Skeletal muscle tissue (tissue), 4 donors: ENCODE data around the gene NQO1. TPM values are rescaled to one million over a fixed set of nuclear protein-coding genes. Genes with fewer than 3 reads are reported as not detected.
"Not testable (repeated sequence)": the region's sequence is repeated elsewhere in the genome, so short reads cannot be mapped to it uniquely, and the experiment has no call there.

ENCODE experiments used
- H3K27ac ChIP-seq: one replicate; pipeline ENCODE4 v1.7.0; 2013; ENCODE audit warnings: mild to moderate bottlenecking, low read depth, low read length, inconsistent platforms
- H3K27me3 ChIP-seq, 3 donors: one replicate each; pipeline ENCODE4 v1.7.0; 2013; ENCODE audit warnings: low read length in 3 of 3; ENCODE audit not compliant: control insufficient read depth in 3 of 3, insufficient read depth in 3 of 3
- H3K36me3 ChIP-seq, 3 donors: one replicate each; pipeline ENCODE4 v1.7.0; 2013; ENCODE audit warnings: low read length in 3 of 3; ENCODE audit not compliant: control insufficient read depth in 3 of 3, insufficient read depth in 3 of 3
- H3K4me1 ChIP-seq, 3 donors: one replicate each; pipeline ENCODE4 v1.7.0; 2013; ENCODE audit warnings: low read length in 3 of 3, mild to moderate bottlenecking in 3 of 3; ENCODE audit not compliant: control insufficient read depth in 3 of 3, insufficient read depth in 3 of 3
- H3K4me3 ChIP-seq, 3 donors: one replicate each; pipeline ENCODE4 v1.7.0; 2013; ENCODE audit warnings: low read length in 3 of 3
- H3K9ac ChIP-seq, 3 donors: one replicate each; pipeline ENCODE4 v1.7.0; 2013; ENCODE audit warnings: low read length in 3 of 3, mild to moderate bottlenecking in 3 of 3, moderate library complexity in 2 of 3, low read depth in 1 of 3
- H3K9me3 ChIP-seq, 3 donors: one replicate each; pipeline ENCODE4 v1.7.0; 2013; ENCODE audit warnings: low read length in 3 of 3; ENCODE audit not compliant: control insufficient read depth in 3 of 3
- total RNA-seq: library from RNA; depleted of rRNA; stranded (reverse); fragments of >200 nt; gene quantifications from one replicate; pipeline ENCODE4 v1.2.3, GENCODE V29; 2014
- donor health status: Osteomylitis.

NQO1 gene
- total RNA-seq, 1 donor from 2014 or later = 5.7 TPM

DNA sequence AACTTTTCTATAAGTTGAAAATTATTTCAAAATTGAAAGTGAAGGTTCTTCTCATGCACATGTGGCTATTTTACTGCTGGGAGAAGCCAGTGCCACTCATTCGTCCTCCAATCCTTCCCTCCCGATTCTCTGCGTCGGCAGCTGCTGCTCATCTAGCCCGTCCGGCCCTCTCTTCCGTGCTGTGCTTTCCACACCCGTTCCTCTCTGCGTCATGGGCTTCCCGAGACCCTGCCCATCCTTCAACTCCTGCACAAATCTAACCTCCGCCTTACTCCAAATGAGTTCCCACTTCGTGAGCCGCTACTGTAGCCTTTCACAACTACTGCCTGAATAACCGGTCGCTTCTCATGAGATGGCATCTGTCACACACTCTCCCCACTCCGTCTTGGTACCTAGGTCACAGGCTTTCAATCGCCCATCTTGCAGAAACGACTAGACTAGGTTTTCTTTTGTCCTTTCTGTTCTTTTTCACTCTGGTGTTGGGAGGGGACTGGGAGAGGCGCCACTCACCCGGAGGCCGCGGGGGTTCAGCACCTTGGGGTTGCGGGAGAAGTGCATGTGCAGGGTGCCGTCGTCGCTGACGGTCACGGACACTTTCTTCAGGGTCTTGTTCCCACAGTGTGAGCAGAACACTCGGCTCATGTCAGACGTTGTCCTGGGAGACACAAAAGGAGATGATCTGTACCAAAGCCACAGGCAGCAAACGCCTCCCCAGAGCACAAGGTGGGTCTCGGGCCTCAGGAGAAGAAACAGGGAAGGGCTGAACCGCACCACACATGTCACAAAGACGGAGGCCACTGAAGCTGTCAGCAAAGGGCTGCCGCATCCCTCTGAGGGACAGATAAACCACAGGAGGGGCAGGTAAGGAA lies 18.2 kb upstream of the NQO1 start:
- peaks cover 0 to 3% (median 0%) of the 10 kb centered on the region in 3 donors for H3K4me1 ChIP-seq
- H3K36me3 ChIP-seq = peaks cover 61 to 73% (median 66%) of the 10 kb centered on the region in 3 donors

DNA sequence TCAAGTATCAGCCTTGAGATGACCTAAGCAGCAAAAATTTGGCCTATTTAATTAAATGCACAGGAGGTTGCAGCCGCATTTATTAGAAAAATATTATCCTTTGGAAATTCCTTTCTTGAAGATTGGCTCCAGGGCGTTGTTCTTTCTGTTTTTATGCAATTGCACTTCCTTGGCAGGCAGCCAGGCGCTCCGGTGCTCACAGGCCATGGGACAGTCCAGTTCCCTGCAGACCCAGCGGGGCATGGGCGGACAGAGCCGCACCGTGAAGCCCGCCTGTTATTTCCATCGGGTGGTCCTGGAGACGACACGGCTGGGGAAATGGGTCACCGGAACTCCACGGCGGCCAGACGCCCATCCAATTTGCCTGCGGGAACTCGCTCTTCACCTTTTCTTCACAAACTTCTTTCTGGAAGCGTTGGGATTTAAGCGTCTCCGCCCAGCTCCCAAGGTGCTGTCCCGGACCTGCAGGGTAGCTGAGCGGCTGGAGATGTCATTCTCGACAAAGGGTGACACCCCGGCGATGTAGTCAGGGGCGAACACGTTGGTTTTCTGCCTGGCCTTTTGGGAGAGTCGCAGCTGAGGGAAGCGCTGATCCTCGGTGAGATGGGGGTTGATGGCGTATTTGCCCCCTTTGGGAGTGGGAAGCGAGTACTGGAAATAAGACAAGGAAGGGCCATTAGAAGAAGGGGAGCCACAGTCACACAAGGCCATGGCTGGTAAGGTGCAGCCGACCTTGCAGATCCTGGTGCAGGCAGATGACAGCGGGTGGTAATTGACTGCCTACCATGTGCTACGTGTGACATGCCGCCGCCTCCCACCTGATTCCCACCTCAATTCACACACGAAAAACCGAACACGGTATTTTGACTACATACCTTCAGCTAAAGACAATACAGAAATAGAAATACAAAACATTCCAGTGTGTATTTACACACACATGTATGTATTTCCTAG lies 15.9 kb upstream of the NQO1 start:
- Histone ChIP-seq H3K9me3 (no peaks in the 10 kb centered on the region), H3K27ac (no peak overlapping the region), H3K27me3 (no peaks in the 10 kb centered on the region), H3K4me3 (no peak overlapping the region), H3K4me1 (peaks cover 0 to 5% (median 0%) of the 10 kb centered on the region in 3 donors), H3K9ac (no peak overlapping the region), H3K36me3 (peaks cover 45 to 51% (median 48%) of the 10 kb centered on the region in 3 donors)

More for the DNA sequence above, 18.2 kb upstream of the NQO1 start:
- Histone ChIP-seq H3K9me3 (no peaks in the 10 kb centered on the region), H3K27me3 (no peaks in the 10 kb centered on the region), H3K4me3 (no peak overlapping the region), H3K9ac (no peak overlapping the region), H3K27ac (no peak overlapping the region)

DNA sequence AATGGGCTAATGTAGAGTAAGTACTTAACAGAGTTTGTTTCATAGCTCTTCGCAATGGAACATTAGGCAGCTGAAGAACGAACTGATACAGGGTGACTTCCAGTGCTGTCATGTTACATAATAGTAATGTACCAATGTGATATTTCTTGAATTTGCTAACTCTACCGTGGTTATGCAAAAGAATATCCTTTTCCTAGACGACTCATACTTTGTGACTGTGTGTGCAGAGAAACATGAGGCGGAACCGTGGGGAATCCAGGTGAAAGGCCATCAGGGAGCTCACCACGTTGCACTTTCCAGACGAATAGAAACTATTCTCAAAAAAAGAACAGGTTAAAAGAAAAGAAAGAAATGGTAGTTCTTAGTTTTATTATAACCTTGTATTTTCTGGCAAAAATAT lies 15.2 kb upstream of the NQO1 start:
- Histone ChIP-seq H3K4me1 (peaks cover 0 to 5% (median 0%) of the 10 kb centered on the region in 3 donors), H3K27me3 (no peaks in the 10 kb centered on the region), H3K9ac (no peak overlapping the region), H3K4me3 (no peak overlapping the region), H3K9me3 (no peaks in the 10 kb centered on the region), H3K27ac (no peak overlapping the region), H3K36me3 (peaks cover 43 to 49% (median 48%) of the 10 kb centered on the region in 3 donors)

DNA sequence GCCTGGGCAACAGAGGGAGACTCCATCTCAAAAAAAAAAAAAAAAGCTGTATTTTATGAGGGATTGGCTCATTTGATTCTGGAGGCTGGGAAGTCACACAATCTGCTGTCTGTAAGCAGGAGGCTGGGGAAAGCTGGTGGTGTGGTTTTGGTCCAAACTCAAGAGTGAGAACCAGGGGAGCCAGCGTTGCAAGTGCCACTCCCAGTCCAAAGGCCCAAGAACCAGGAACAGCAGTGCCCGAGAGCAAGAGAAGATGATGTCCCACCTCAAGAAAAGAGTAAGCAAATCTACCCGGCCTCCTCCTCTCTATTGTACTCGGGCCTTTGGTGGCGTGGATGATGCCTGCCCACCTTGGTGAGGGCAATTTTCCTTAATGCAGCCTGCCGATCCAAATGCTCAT lies 5.7 kb upstream of the NQO1 start:
- Histone ChIP-seq H3K9ac (no peak overlapping the region), H3K27me3 (no peaks in the 10 kb centered on the region), H3K4me1 (peaks cover 1 to 4% (median 2%) of the 10 kb centered on the region in 3 donors), H3K27ac (no peak overlapping the region), H3K4me3 (no peak overlapping the region), H3K9me3 (no peaks in the 10 kb centered on the region), H3K36me3 (no peaks in the 10 kb centered on the region)

DNA sequence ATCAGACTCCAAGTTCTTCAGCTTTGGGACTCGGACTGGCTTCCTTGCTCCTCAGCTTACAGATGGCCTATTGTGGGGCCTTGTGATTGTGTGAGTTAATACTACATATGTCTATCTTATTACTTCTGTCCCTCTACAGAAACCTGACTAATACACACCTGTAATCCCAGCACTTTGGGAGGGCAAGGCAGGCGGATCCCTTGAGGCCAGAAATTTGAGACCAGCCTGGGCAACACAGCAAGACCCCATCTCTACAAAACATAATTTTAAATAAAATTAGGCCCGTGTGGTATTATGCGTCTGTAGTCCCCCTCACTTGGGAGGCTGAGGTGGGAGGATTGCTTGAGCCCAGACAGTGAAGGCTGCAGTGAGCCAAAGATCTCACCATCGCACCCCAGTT lies 4.9 kb upstream of the NQO1 start:
- not testable (repeated sequence) for H3K27me3 ChIP-seq, H3K9ac ChIP-seq, H3K36me3 ChIP-seq, H3K27ac ChIP-seq, H3K4me3 ChIP-seq, H3K9me3 ChIP-seq
- H3K4me1 ChIP-seq = peaks cover 7 to 10% (median 9%) of the 10 kb centered on the region in 3 donors

DNA sequence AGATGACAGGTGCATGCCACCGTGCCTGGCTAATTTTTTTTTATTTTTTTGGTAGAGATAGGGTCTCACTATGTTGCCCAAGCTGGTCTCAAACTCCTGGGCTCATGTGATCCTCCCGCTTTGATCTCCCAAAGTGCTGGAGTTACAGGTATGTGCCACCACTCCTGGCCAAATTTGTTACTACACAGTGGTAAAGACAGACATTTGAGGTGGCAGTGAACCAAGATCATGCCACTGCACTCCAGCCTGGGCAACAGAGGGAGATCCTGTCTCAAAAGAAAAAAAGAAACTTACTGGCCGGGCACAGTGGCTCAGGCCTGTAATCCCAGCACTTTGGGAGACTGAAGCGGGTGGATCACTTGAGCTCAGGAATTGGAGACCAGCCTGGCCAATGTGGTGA lies 2.7 kb upstream of the NQO1 start:
- not testable (repeated sequence) for H3K4me3 ChIP-seq, H3K27me3 ChIP-seq, H3K9me3 ChIP-seq, H3K36me3 ChIP-seq, H3K9ac ChIP-seq, H3K27ac ChIP-seq
- H3K4me1 ChIP-seq = peaks cover 17 to 25% (median 18%) of the 10 kb centered on the region in 3 donors

DNA sequence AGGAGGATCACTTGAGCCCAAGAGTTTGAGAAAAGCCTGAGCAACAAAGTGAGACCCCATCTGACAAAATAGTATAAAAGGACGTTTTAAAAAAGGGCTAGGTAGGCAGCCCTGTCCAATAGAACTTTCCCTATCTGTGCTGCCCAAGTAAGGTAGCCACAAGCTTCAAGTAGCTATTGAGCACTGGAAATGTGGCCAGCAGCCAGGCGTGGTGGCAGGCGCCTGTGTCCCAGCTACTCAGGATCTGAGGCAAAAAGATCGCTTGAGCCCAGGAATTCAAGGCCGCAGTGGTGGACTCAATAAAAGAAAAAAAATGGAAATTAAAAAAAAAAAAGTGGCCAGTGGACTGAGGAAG lies 1.5 kb upstream of the NQO1 start:
- H3K36me3 ChIP-seq = no peaks in the 10 kb centered on the region
- H3K4me3 ChIP-seq = no peak overlapping the region
- no peaks in the 10 kb centered on the region for H3K27me3 ChIP-seq
- no peak overlapping the region for H3K9ac ChIP-seq
- H3K27ac ChIP-seq = peak overlapping the region; percentile 66
- H3K4me1 ChIP-seq = peaks cover 17 to 25% (median 18%) of the 10 kb centered on the region in 3 donors
- no peaks in the 10 kb centered on the region for H3K9me3 ChIP-seq

DNA sequence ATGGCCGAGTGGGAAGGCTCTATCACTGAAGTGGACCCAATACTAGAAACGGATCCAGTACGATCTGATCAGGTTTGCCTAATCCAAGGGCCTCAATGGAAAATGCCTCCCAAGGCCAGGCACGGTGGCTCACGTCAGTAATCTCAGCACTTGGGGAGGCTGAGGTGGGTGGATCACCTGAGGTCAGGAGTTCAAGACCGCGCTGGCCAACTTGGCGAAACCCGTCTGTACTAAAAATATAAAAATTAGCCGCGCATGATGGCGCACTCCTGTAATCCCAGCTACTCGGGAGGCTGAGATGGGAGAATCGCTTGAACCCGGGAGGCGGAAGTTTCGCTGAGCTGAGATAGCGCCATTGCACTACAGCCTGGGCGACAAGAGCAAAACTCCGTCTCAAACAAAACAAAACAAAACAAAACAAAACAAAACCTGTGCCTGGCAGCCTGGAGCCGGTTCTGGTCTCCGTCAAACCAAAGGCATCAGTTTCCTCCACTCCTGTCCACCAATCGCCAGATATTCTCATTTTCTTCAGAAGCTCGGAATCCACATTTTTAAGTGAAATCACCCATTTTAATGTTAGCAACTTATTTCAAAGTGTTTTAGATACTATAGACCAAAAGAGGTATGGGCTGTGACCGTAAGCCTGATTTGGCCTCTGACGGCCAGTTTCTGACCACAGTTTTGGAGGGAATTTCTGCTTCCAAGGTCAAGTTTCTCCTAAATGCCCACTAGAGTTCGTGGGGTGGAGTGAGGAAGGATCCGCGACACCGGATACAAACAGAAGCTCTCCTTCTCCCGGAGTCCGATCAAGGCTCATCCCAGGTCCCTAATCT lies 664 bp downstream of the NQO1 start:
- H3K9me3 ChIP-seq = no peaks in the 10 kb centered on the region
- no peaks in the 10 kb centered on the region for H3K36me3 ChIP-seq
- H3K27me3 ChIP-seq = no peaks in the 10 kb centered on the region
- H3K27ac ChIP-seq = peak overlapping the region; percentile 66
- peak overlapping the region; percentile 61 to 78 (median 77) for H3K9ac ChIP-seq
- H3K4me1 ChIP-seq = peaks cover 17 to 25% (median 18%) of the 10 kb centered on the region in 3 donors
- H3K4me3 ChIP-seq = peak overlapping the region; percentile 78 to 90 (median 83)

DNA sequence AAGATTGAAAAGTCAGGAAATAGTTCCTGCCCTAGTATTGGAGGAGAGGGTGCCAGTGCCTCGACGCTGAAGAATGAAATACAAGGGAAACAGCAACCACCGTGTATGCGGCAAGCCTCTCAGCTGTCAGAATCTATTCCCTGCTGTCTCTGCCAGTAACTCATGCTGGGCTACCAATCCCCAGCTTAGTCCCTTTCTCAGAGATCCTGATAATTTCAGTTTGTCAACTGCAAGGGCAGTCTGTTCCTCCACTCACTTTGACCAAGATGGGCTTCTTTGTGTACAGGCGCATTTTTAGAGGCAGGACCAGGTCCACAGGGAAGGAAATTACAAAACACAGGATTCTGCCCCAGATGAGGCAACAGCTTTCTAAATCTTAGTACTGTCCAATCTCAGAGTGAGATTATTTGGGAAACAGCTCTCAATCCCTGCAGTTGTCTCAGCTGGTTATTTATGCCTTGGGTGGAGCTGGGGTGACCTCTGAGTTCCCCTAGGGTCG lies 1.3 kb downstream of the NQO1 start:
- H3K4me1 ChIP-seq = peaks cover 17 to 25% (median 18%) of the 10 kb centered on the region in 3 donors
- H3K9me3 ChIP-seq = no peaks in the 10 kb centered on the region
- peak overlapping the region in 1 of 3 donors; percentile 78 for H3K4me3 ChIP-seq
- H3K9ac ChIP-seq = no peak overlapping the region
- no peaks in the 10 kb centered on the region for H3K27me3 ChIP-seq
- H3K27ac ChIP-seq = peak overlapping the region; percentile 66
- H3K36me3 ChIP-seq = peaks cover 0 to 2% (median 0%) of the 10 kb centered on the region in 3 donors
